HG03575 (cell line): ENCODE results near the gene DOCK9.
"Not testable (repeated sequence)": the region's sequence is repeated elsewhere in the genome, so short reads cannot be mapped to it uniquely, and the experiment has no call there.

Experiments used
- ATAC-seq: cut with Tn5 transposase; IDR thresholded peaks from one replicate; pipeline ENCODE4 v1.9.1; 2021; ENCODE audit not compliant: unreplicated experiment, insufficient number of reproducible peaks, low FRiP score; ENCODE audit errors: extremely low read depth

DOCK9 gene

DNA sequence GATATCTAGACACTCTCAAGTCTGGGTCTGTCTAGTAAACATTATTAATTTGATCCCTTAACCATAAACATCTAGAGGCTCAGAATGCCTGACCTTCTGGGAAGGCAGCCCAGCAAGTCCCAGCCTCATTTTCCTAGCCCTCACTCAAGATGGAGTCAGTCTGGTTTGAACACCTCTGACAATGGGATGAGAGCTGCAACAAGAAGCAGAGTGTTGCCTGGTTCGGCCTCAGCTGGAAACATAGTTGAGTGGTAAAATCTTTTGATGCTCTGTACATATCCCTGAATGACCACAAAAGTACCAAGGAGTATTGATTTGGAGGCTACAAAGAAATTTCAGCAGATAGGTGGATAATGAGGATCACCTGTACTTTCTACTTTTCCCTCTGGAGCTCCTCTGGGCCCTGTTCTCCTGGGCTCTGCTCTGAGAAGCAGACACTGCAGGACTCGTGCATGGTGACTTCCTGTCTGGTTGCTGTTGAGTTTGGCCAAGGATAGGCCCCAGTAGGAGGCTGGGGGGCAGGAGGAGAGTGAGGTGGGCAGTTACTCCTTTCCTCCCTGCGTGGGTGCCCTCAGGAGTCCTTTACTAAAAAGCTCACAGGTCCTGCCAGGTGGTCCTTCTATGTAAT is 157.0 kb downstream of the DOCK9 start:
- no peak for ATAC-seq

DNA sequence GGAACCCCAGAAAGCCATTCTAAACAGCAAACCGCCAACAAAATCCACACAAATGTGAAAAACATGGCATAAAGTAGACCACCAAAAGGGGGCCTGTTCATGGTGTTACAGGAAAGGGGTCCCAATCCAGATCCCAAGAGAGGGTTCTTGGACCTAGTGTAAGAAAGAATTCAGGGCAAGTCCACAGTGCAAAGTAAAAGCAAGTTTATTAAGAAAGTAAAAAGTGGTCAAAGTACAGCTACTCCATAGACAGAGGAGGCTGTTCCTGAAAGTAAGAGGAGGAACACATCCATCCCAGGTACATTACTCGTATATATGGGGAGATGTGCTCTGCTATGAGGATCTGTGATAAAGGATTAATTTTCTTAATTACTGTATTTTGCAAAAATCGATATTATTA is 157.6 kb downstream of the DOCK9 start:
- ATAC-seq = no peak

DNA sequence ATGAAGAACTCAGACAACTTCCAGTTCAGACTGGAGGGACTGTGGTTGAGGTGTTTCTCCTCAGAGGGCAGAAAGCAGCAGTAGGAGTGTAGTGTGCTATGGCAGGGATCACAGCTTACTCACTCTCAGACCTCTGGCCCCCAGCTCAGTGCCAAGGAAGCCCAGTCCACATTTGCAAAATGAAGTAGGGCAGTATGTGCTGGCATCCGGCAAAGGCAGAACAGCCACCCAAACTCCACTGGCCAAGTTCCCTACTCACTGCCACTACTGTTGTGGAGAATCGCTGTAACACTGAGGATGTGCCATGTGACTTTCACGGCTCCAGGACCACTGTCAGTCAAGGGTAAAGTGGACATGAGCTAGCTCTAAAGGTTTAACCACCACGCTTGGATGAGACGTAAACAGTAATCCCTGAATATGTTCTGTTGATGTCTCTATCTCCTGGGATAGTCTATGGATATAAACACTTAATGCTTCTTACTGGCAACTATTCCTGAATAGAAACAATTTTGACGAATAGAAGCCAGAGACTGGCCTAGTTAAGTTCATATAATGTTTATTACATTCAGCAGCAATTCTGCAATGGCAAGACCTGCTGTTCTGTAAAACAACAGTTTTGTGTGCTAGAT is 158.4 kb downstream of the DOCK9 start:
- no peak for ATAC-seq

DNA sequence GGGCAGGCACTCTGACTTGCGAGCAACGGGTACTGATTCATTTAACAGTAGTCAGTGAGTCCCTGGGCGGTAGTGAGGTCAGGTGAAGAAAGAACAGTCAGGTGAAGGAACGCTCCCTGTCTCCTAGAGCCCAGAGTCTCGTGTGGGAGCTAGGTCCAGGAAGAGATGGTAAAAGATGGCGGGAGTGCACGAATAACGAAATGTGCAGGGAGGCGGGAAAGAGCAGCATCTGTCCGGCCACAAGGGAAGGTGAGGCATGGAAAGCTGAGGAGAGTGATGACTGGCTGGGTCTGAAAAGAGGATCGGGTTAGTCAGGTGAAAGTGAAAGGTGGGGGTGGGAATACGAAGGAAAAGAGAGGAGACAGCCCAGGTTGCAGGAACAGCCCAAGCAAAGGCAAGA is 161.5 kb downstream of the DOCK9 start:
- no peak for ATAC-seq

DNA sequence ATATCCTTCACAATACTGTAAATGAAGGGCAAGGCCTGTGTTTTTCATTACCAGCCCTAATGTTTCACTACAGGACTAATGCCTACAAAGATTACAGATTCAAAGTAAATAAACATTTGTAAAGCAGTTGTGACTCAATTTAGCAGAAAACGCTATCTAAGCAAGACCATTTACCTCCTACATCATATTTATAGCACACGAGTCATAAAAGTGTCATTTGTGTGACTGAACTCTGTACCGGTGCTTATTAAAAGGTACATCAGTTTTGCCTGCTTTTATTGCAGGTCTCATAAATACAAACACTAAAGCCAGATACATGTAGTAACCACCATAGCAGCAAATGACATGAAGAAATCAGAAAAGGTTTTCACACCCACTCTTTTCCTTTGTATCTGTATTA is 163.9 kb downstream of the DOCK9 start:
- ATAC-seq = no peak

DNA sequence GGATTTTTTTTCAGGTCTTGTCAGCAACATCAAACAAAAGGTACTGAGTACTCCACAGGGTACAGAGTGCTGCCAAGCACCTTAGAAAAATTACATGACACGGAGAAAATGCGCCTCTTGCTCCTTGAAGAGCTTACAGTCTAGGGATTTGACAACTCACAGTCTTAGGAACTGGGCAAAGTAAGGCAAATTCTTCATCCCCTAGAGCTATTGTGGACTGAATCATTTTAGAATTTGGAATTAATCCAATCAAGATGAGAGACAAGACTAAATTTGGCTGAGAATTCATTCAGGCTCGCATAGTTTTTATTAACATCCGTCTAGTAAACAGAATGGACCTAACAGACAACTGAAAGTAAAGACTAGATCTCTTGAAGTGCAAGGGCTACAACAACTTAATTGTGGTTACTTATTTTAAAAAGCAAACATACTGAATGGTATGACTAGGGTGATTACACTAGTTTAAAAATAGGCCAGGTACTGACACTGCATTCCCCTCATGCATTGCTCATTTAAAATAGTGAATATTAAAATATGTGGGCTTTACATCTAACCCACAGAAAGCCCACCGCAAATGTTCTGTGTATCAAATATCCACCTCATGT is 165.6 kb downstream of the DOCK9 start:
- ATAC-seq = not testable (repeated sequence)

DNA sequence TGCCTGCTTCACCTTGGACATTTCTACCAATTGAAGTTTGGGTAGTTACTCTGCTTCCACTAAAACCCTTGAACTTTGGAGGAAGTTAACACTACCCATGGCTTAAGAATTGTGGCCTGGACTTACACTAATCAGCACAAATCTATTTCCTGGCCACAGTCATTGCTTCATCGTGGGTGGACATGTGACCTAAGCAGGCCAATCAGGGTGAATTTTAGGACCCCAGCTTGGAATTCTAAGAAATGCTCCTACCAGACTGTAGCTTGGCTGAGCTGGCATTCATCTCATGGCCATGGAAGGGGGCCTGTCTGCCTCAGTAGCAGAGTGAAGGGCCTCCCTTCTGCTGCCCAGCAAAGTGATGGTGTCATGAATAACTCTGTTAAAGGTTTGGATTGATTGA is 167.1 kb downstream of the DOCK9 start:
- ATAC-seq = no peak

DNA sequence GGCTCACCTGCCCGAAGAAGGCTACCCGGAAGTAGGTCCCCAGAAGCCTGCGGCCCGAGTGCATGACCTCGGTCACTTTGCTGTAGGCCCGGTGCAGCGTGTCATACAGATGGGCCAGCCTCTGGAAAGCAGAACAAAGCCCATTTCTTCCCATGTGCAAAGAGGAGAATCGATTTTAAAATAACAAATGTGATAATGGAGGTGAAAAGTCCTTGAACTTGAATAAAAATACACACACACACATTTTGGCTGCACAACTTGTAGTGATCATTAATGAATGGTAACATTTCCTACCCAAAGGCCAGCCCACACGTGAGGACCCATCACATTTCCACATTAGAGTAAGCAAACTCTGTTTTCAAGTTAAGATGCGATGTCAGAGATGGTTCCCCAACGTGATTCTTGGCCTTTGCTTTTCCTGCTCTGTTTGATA is 168.5 kb downstream of the DOCK9 start:
- no peak for ATAC-seq

- ATAC-seq = no peak
Measured at GRCh38 chr13:98807774-98808173, 170.1 kb downstream of the DOCK9 start.

DNA sequence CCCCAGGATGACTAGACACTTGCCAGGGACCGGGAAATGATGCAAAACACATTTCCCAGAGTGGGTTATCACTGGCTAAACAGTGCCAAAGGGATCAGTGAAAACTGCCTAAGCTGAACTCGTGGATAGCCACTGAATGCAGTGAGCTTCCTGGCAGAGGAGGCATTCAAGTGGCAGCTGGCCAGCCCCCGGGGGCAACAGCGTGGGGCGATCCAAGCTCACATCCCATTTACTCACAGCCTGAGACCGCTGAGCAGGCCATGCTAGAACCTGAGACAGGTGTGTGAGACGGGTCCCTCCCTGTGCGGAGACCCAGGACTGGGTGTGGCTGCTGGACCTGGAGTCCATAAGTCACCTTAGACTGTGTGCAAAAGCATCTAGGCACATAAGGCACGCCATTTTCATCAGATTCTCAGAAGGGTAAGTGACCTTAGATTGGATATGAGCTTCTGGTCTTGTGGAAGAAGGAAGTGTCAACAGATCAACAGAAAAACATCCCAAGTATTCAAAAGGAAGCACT is 173.5 kb downstream of the DOCK9 start:
- no peak for ATAC-seq

GRCh38 chr13:98803921-98804320 is 173.9 kb downstream of the DOCK9 start:
- ATAC-seq = no peak

GRCh38 chr13:98803111-98803561 is 174.7 kb downstream of the DOCK9 start:
- no peak for ATAC-seq

DNA sequence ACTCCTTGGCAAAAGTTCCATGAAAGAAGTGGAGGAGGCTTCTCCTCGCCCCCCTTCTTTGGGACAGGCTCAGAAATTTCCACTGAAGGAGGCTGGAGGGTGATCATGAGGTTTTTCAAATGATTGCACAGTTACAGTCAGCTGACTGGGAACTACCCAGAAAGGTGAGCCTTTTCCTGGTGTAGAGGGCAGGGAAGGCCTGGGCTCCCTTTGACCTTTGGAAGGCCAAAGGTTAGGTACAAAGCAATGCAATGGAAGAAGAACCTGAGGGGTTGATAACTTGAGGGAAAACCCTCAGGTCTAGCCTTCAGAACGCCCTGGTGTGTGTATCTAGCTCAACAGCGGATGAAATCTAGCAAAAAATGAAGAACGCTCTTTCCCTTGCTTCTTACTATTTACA is 175.3 kb downstream of the DOCK9 start:
- no peak for ATAC-seq

GRCh38 chr13:98801626-98802418 is 176.0 kb downstream of the DOCK9 start:
- ATAC-seq = no peak

GRCh38 chr13:98800078-98800477 is 177.8 kb downstream of the DOCK9 start:
- ATAC-seq = no peak

DNA sequence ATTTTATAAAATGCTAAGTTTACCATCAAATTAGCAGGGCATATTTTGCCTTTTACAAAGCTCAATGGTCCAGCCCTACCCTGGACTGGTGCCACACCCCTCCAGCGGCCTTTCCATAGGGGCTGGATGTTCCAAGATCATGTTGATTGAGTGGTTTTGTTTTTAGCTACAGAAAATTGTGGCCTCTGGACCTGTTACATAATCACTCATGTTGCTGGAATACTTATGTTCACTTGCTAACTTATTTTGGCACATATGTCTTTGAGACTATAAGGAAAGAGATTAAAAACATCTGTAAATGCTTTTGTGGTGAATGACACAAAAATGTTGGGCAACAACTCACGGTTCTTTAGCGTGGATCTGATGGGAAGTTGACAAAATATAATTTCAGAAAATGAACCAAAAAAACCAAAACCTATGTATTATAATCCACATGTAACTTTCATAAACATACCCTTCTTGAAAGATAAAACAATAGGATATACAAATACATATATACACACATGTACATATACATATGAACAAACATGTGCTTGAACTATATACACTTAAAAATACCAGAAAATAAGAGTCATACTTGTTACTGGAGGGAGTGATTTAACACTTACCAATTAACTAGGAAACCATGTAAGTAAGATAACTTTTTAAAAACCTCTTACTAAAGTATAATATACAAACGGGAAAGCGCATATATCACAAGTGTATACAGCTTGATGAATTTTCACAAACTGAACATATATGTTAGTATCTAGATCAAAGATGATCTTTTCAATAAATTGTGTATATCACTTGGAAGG is 178.8 kb downstream of the DOCK9 start:
- ATAC-seq = no peak

- no peak for ATAC-seq
Measured at GRCh38 chr13:98797456-98797855, 180.4 kb downstream of the DOCK9 start.

- no peak for ATAC-seq
Measured at GRCh38 chr13:98796798-98797197, 181.1 kb downstream of the DOCK9 start.

GRCh38 chr13:98796191-98796590 is 181.7 kb downstream of the DOCK9 start:
- no peak for ATAC-seq
